Gastroesophageal sphincter (tissue), 3 donors: ENCODE data around the gene NBEA.

Source experiments
- EP300 ChIP-seq: sonication (generic); formaldehyde crosslinking; IDR thresholded peaks from one replicate; pipeline ENCODE4 v1.6.1; 2017; ENCODE audit warnings: antibody characterized with exemption, mild to moderate bottlenecking
- POLR2A ChIP-seq, 2 donors: fragments of 450-650 bp; IDR thresholded peaks; one replicate each; pipeline ENCODE4 v1.6.1; 2017; ENCODE audit warnings: antibody characterized with exemption in 2 of 2, mild to moderate bottlenecking in 2 of 2, moderate library complexity in 1 of 2
- POLR2AphosphoS5 ChIP-seq: sonication (generic); formaldehyde crosslinking; IDR thresholded peaks from one replicate; pipeline ENCODE4 v1.6.1; 2017; ENCODE audit warnings: antibody characterized with exemption
- TF ChIP-seq, protein P1 (sequence below), 4 experiments: fragments of 200-600 bp in 2 of 4; fragments of 450-650 bp in 2 of 4; sonication (generic) in 1 of 4; IDR thresholded peaks; one replicate each; pipeline ENCODE4 v1.5.1; 2017 to 2019; ENCODE audit warnings: antibody characterized with exemption in 4 of 4, mild to moderate bottlenecking in 2 of 4, moderate library complexity in 2 of 4

GRCh38 chr13:35465371-35465770 is 523.3 kb downstream of the NBEA start:
- TF ChIP-seq, protein P1, sequence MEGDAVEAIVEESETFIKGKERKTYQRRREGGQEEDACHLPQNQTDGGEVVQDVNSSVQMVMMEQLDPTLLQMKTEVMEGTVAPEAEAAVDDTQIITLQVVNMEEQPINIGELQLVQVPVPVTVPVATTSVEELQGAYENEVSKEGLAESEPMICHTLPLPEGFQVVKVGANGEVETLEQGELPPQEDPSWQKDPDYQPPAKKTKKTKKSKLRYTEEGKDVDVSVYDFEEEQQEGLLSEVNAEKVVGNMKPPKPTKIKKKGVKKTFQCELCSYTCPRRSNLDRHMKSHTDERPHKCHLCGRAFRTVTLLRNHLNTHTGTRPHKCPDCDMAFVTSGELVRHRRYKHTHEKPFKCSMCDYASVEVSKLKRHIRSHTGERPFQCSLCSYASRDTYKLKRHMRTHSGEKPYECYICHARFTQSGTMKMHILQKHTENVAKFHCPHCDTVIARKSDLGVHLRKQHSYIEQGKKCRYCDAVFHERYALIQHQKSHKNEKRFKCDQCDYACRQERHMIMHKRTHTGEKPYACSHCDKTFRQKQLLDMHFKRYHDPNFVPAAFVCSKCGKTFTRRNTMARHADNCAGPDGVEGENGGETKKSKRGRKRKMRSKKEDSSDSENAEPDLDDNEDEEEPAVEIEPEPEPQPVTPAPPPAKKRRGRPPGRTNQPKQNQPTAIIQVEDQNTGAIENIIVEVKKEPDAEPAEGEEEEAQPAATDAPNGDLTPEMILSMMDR (IDR thresholded peaks at IDR 0.05) = no peak
- TF ChIP-seq POLR2A (IDR thresholded peaks at IDR 0.05) (no peak), POLR2AphosphoS5 (no peak), EP300 (no peak)
